Gastrocnemius medialis (tissue), 4 donors: ENCODE measurements around the gene PTPRM. TPM values are rescaled to one million over a fixed set of nuclear protein-coding genes. Genes with fewer than 3 reads are reported as not detected.

ENCODE experiments used
- ATAC-seq, 2 donors: fragments of 150-250 bp; one replicate each; pipeline ENCODE4 v1.9.1; 2016
- DNase-seq, 2 donors: peaks; one replicate each; pipeline ENCODE4 v3.0.0-alpha.2; 2019
- H3K27ac ChIP-seq, 4 donors: fragments of 200-600 bp; sonication (generic); 1 replicate in 1 of 4; 2 replicates in 3 of 4; pipeline ENCODE4 v1.5.1; 2016 to 2018; ENCODE audit warnings: mild to moderate bottlenecking in 2 of 4, moderate library complexity in 1 of 4
- H3K27me3 ChIP-seq, 3 donors: fragments of 200-600 bp; sonication (generic) in 2 of 3; 1 replicate in 1 of 3; 2 replicates in 2 of 3; pipeline versions ENCODE4 v1.5.1 to v1.6.0; 2016 to 2019; ENCODE audit warnings: mild to moderate bottlenecking in 1 of 3, moderate library complexity in 1 of 3
- H3K36me3 ChIP-seq, 2 donors: fragments of 200-600 bp; sonication (generic) in 1 of 2; one replicate each; pipeline ENCODE4 v1.5.1; 2017 to 2018
- H3K4me1 ChIP-seq, 2 donors: fragments of 200-600 bp; sonication (generic) in 1 of 2; one replicate each; pipeline ENCODE4 v1.5.1; 2016 to 2017; ENCODE audit warnings: mild to moderate bottlenecking in 2 of 2
- H3K4me3 ChIP-seq, 4 donors: fragments of 200-600 bp; sonication (generic) in 3 of 4; 1 replicate in 1 of 4; 2 replicates in 3 of 4; pipeline ENCODE4 v1.5.1; 2016 to 2019; ENCODE audit warnings: mild to moderate bottlenecking in 2 of 4
- H3K9me3 ChIP-seq, 3 donors: fragments of 200-600 bp; sonication (generic) in 2 of 3; 1 replicate in 1 of 3; 2 replicates in 2 of 3; pipeline ENCODE4 v1.5.1; 2016 to 2019
- CTCF ChIP-seq, 5 experiments: fragments of 450-650 bp in 3 of 5; fragments of 200-600 bp in 2 of 5; sonication (generic) in 2 of 5; IDR thresholded peaks in 4 of 5; conservative IDR thresholded peaks in 1 of 5; 1 replicate in 4 of 5; 2 replicates in 1 of 5; pipeline ENCODE4 v1.5.1; 2016 to 2019; ENCODE audit warnings: antibody characterized with exemption in 5 of 5, mild to moderate bottlenecking in 3 of 5, moderate library complexity in 3 of 5
- POLR2A ChIP-seq, 2 donors: fragments of 450-650 bp; IDR thresholded peaks; one replicate each; pipeline ENCODE4 v1.6.1; 2017; ENCODE audit warnings: antibody characterized with exemption in 2 of 2, mild to moderate bottlenecking in 2 of 2, moderate library complexity in 2 of 2
- in situ Hi-C, 4 donors: fragments of 200-750 bp; cut with MboI; loops; one replicate each; pipeline versions ENCODE4 v1.15.0 to v1.8.0; 2017; ENCODE audit warnings: low sequenced_read_pairs in 4 of 4
- intact Hi-C: fragments of 100-400 bp; cut with DNase I; formaldehyde crosslinking; loops from one replicate; pipeline ENCODE4 v1.15.1; 2023; ENCODE audit warnings: low total_unique reads
- total RNA-seq, 4 donors: library from RNA; depleted of rRNA; stranded (reverse); fragments of >200 nt; gene quantifications; one replicate each; pipeline versions ENCODE4 v1.1.0 to v1.2.3, GENCODE V29; 2016

The PTPRM gene
- total RNA-seq, 4 donors from 2014 or later, result 52.6 to 79.3 (median 63.8) TPM

GRCh38 chr18:7600528-7601245 lies 33.6 kb downstream of the PTPRM start:
- ATAC-seq, result no peak
- in situ Hi-C loops (loop anchor here in 1 of 4 donors (25.0 kb wide), 1 partner anchor 88 kb away; no protein-coding TSS in a partner anchor), intact Hi-C loops (no loop called here)
- Histone ChIP-seq H3K4me1 (peaks cover 66 to 72% of the 10 kb centered on the region in 2 donors), H3K27ac (no peak overlapping the region), H3K36me3 (no peaks in the 10 kb centered on the region), H3K4me3 (no peak overlapping the region), H3K27me3 (no peaks in the 10 kb centered on the region), H3K9me3 (no peaks in the 10 kb centered on the region)
- TF ChIP-seq POLR2A (IDR thresholded peaks at IDR 0.05) (no peak), CTCF (IDR thresholded peaks at IDR 0.05 in 4 of 5, conservative IDR thresholded peaks at IDR 0.05 in 1 of 5) (no peak)
- no peak for DNase-seq

GRCh38 chr18:7601246-7601615 lies 34.1 kb downstream of the PTPRM start:
- peaks cover 67 to 73% of the 10 kb centered on the region in 2 donors for H3K4me1 ChIP-seq
- no peak for ATAC-seq

DNA sequence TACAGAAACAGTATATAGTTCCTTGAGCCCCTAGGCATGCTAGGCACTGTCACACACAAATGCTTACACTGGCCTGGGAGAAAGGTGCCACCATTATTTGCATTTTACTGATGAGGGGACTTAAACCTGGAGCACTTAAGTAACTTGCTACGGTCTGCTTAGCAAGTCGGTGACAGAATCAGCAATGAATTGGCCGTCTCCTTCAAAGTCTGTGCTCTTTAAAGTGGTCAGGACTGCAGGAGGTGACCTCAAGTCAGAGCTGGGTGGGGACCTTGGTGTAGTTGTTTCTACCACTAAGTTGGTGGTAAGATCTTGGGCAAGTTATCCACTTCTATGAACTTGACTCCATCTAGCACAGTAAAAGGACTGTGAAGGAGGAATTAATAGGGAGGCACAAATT lies 34.8 kb downstream of the PTPRM start:
- H3K4me1 ChIP-seq, result peaks cover 68 to 75% of the 10 kb centered on the region in 2 donors
- in situ Hi-C loops, result loop anchor here in 1 of 4 donors (25.0 kb wide), 1 partner anchor 90 kb away; no protein-coding TSS in a partner anchor
- no peaks in the 10 kb centered on the region for H3K9me3 ChIP-seq
- intact Hi-C loops, result no loop called here
- H3K36me3 ChIP-seq, result no peaks in the 10 kb centered on the region
- H3K27me3 ChIP-seq, result no peaks in the 10 kb centered on the region
- TF ChIP-seq POLR2A (IDR thresholded peaks at IDR 0.05) (no peak), CTCF (IDR thresholded peaks at IDR 0.05 in 4 of 5, conservative IDR thresholded peaks at IDR 0.05 in 1 of 5) (no peak)
- no peak for DNase-seq
- ATAC-seq, result no peak
- no peak overlapping the region for H3K4me3 ChIP-seq
- no peak overlapping the region for H3K27ac ChIP-seq

More at GRCh38 chr18:7601246-7601615, 34.1 kb downstream of the PTPRM start:
- Histone ChIP-seq H3K27me3 (no peaks in the 10 kb centered on the region), H3K27ac (no peak overlapping the region), H3K36me3 (no peaks in the 10 kb centered on the region), H3K4me3 (no peak overlapping the region), H3K9me3 (no peaks in the 10 kb centered on the region)
- intact Hi-C loops, result no loop called here
- in situ Hi-C loops, result loop anchor here in 1 of 4 donors (25.0 kb wide), 1 partner anchor 89 kb away; no protein-coding TSS in a partner anchor
- no peak for TF ChIP-seq CTCF (IDR thresholded peaks at IDR 0.05 in 4 of 5, conservative IDR thresholded peaks at IDR 0.05 in 1 of 5)
- no peak for TF ChIP-seq POLR2A (IDR thresholded peaks at IDR 0.05)
- no peak for DNase-seq

GRCh38 chr18:7603259-7604000 lies 36.3 kb downstream of the PTPRM start:
- peaks cover 68 to 76% of the 10 kb centered on the region in 2 donors for H3K4me1 ChIP-seq

More at GRCh38 chr18:7603259-7604000, 36.3 kb downstream of the PTPRM start:
- in situ Hi-C loops, result loop anchor here in 1 of 4 donors (25.0 kb wide), 1 partner anchor 91 kb away; no protein-coding TSS in a partner anchor
- TF ChIP-seq POLR2A (IDR thresholded peaks at IDR 0.05), result no peak
- no peak for TF ChIP-seq CTCF (IDR thresholded peaks at IDR 0.05 in 4 of 5, conservative IDR thresholded peaks at IDR 0.05 in 1 of 5)
- DNase-seq, result no peak
- Histone ChIP-seq H3K27me3 (no peaks in the 10 kb centered on the region), H3K27ac (no peak overlapping the region), H3K9me3 (no peaks in the 10 kb centered on the region), H3K4me3 (no peak overlapping the region), H3K36me3 (no peaks in the 10 kb centered on the region)
- no peak for ATAC-seq
- intact Hi-C loops, result no loop called here
